Renal cortical epithelial cell (primary cell): ENCODE data around the gene BOLA2. TPM values are rescaled to one million over a fixed set of nuclear protein-coding genes. Genes with fewer than 3 reads are reported as not detected.
"Not testable (repeated sequence)": the region's sequence is repeated elsewhere in the genome, so short reads cannot be mapped to it uniquely, and the experiment has no call there.

ENCODE experiments used
- DNase-seq: peaks from one replicate; pipeline ENCODE4 v3.0.0-alpha.2; 2011; ENCODE audit warnings: low read depth
- total RNA-seq: library from RNA; depleted of rRNA; stranded (reverse); fragments of >200 nt; gene quantifications from 2 replicates; pipeline ENCODE4 v1.2.3, GENCODE V29; 2014

The BOLA2 gene
- 13.3 and 38.2 TPM in 2 replicates for total RNA-seq

- DNase-seq: not testable (repeated sequence)
These were observed at the start of gene BOLA2, which contains the start of gene SLX1B for GRCh38 chr16:29454269-29454668. BOLA2 (minus strand) TSS chr16:29454351; CDS start chr16:29454253, 98 bp downstream. SLX1B (plus strand) TSS chr16:29454533.

GRCh38 chr16:29482276-29482675, 28.1 kb upstream of the BOLA2 start:
- not testable (repeated sequence) for DNase-seq

- DNase-seq: not testable (repeated sequence)
These were observed 17.9 kb upstream of the BOLA2 start for GRCh38 chr16:29472065-29472464.

GRCh38 chr16:29469660-29470059, 15.5 kb upstream of the BOLA2 start:
- DNase-seq: not testable (repeated sequence)

- DNase-seq: not testable (repeated sequence)
These were observed 13.7 kb upstream of the BOLA2 start for GRCh38 chr16:29467654-29468366.

GRCh38 chr16:29466904-29467303, 12.8 kb upstream of the BOLA2 start:
- DNase-seq: not testable (repeated sequence)

GRCh38 chr16:29465985-29466824, 12.1 kb upstream of the BOLA2 start:
- DNase-seq: not testable (repeated sequence)

GRCh38 chr16:29460647-29461030, 6.5 kb upstream of the BOLA2 start:
- DNase-seq: not testable (repeated sequence)

- DNase-seq: not testable (repeated sequence)
These were observed 5.8 kb upstream of the BOLA2 start, which contains the start of gene SULT1A4 for GRCh38 chr16:29459706-29460646. SULT1A4 (plus strand) TSS chr16:29459913; CDS start chr16:29461386, 1,473 bp downstream.

- not testable (repeated sequence) for DNase-seq
These were observed 3.5 kb upstream of the BOLA2 start for GRCh38 chr16:29457660-29458059.

- not testable (repeated sequence) for DNase-seq
These were observed 677 bp upstream of the BOLA2 start for GRCh38 chr16:29454828-29455227.

GRCh38 chr16:29453754-29454153, 397 bp downstream of the BOLA2 start:
- not testable (repeated sequence) for DNase-seq

GRCh38 chr16:29425390-29425789, 28.8 kb downstream of the BOLA2 start:
- DNase-seq: not testable (repeated sequence)

- not testable (repeated sequence) for DNase-seq
These were observed 30.6 kb downstream of the BOLA2 start for GRCh38 chr16:29423587-29423986.

GRCh38 chr16:29405249-29405648, 48.9 kb downstream of the BOLA2 start:
- DNase-seq: peak; percentile 89

Other genes starting within 250 kb of the BOLA2 start
- 0.10 and 4.0 TPM in 2 replicates for gene NPIPB11, start 47.6 kb downstream of the BOLA2 start, total RNA-seq
- 16.0 and 32.1 TPM in 2 replicates for gene SLX1B, start 182 bp upstream of the BOLA2 start, total RNA-seq
- 2.1 and 3.3 TPM in 2 replicates for gene SULT1A4, start 5.6 kb upstream of the BOLA2 start, total RNA-seq
- 7.8 and 31.8 TPM in 2 replicates for gene NPIPB12, start 52.1 kb upstream of the BOLA2 start, total RNA-seq
- gene SPN, start 208.9 kb upstream of the BOLA2 start, total RNA-seq: 0.05 TPM in 1 of 2 replicates, not detected in the other
- gene QPRT, start 224.8 kb upstream of the BOLA2 start, total RNA-seq: 119 and 258 TPM in 2 replicates